Trophoblast cell (in vitro differentiated cells and primary cell): Measurements from ENCODE around the gene TPCN1.

Experiments
- DNase-seq, 2 donors: peaks; one replicate each; pipeline ENCODE4 v3.0.0-alpha.2; 2016
- H2AFZ ChIP-seq: 2 replicates; pipeline ENCODE4 v1.6.1; 2013; ENCODE audit warnings: low read length, moderate library complexity, mild to moderate bottlenecking; ENCODE audit not compliant: insufficient read depth, poor library complexity
- H2AK5ac ChIP-seq: 2 replicates; pipeline ENCODE4 v1.6.1; 2013; ENCODE audit warnings: mild to moderate bottlenecking, low read length
- H2BK120ac ChIP-seq: 2 replicates; pipeline ENCODE4 v1.6.1; 2013; ENCODE audit warnings: low read length, mild to moderate bottlenecking, moderate library complexity; ENCODE audit not compliant: insufficient read depth, poor library complexity
- H2BK12ac ChIP-seq: 2 replicates; pipeline ENCODE4 v1.6.1; 2013; ENCODE audit warnings: mild to moderate bottlenecking, low read length, moderate library complexity
- H2BK5ac ChIP-seq: 2 replicates; pipeline ENCODE4 v1.6.1; 2013; ENCODE audit warnings: low read length, low read depth, moderate library complexity, mild to moderate bottlenecking; ENCODE audit not compliant: poor library complexity
- H3K14ac ChIP-seq: 2 replicates; pipeline ENCODE4 v1.6.1; 2013; ENCODE audit warnings: mild to moderate bottlenecking, low read length
- H3K18ac ChIP-seq: 2 replicates; pipeline ENCODE4 v1.6.1; 2013; ENCODE audit warnings: mild to moderate bottlenecking, low read length
- H3K23ac ChIP-seq: 2 replicates; pipeline ENCODE4 v1.6.1; 2013; ENCODE audit warnings: low read length
- H3K27ac ChIP-seq: 2 replicates; pipeline ENCODE4 v1.5.1; 2013; ENCODE audit warnings: low read depth, mild to moderate bottlenecking, inconsistent platforms, low read length, moderate library complexity
- H3K27me3 ChIP-seq: 2 replicates; pipeline ENCODE4 v1.6.1; 2013; ENCODE audit warnings: inconsistent platforms, mild to moderate bottlenecking, low read length, moderate library complexity; ENCODE audit not compliant: insufficient read depth
- H3K36me3 ChIP-seq, 2 experiments: 1 replicate in 1 of 2; 2 replicates in 1 of 2; pipeline ENCODE4 v1.6.1; 2013; ENCODE audit warnings: low read length in 2 of 2, mild to moderate bottlenecking in 2 of 2, moderate library complexity in 1 of 2; ENCODE audit not compliant: insufficient read depth in 2 of 2, control insufficient read depth in 1 of 2
- H3K4ac ChIP-seq: 2 replicates; pipeline ENCODE4 v1.6.1; 2013; ENCODE audit warnings: low read depth, mild to moderate bottlenecking, low read length, moderate library complexity
- H3K4me1 ChIP-seq, 2 experiments: 1 replicate in 1 of 2; 2 replicates in 1 of 2; pipeline ENCODE4 v1.6.1; 2013; ENCODE audit warnings: low read length in 2 of 2, mild to moderate bottlenecking in 2 of 2, moderate library complexity in 1 of 2; ENCODE audit not compliant: insufficient read depth in 2 of 2, control insufficient read depth in 1 of 2
- H3K4me2 ChIP-seq: 2 replicates; pipeline ENCODE4 v1.6.1; 2013; ENCODE audit warnings: inconsistent platforms, mild to moderate bottlenecking, low read length, moderate library complexity
- H3K4me3 ChIP-seq: 2 replicates; pipeline ENCODE4 v1.5.1; 2013; ENCODE audit warnings: mild to moderate bottlenecking, low read depth, low read length, inconsistent platforms
- H3K79me1 ChIP-seq: one replicate; pipeline ENCODE4 v1.6.1; 2013; ENCODE audit warnings: low read length
- H3K79me2 ChIP-seq: 2 replicates; pipeline ENCODE4 v1.6.1; 2013; ENCODE audit warnings: low read length, mild to moderate bottlenecking; ENCODE audit not compliant: control insufficient read depth, insufficient read depth, poor library complexity
- H3K9ac ChIP-seq: 2 replicates; pipeline ENCODE4 v1.6.1; 2013; ENCODE audit warnings: mild to moderate bottlenecking, low read length
- H3K9me3 ChIP-seq: 2 replicates; pipeline ENCODE4 v1.6.1; 2013; ENCODE audit warnings: low read depth, mild to moderate bottlenecking, control low read depth, inconsistent platforms, low read length; ENCODE audit not compliant: insufficient read depth
- H4K12ac ChIP-seq: 2 replicates; pipeline ENCODE4 v1.6.1; 2013; ENCODE audit warnings: low read depth, mild to moderate bottlenecking, low read length, moderate library complexity
- H4K8ac ChIP-seq: 2 replicates; pipeline ENCODE4 v1.6.1; 2013; ENCODE audit warnings: low read depth, mild to moderate bottlenecking, low read length, moderate library complexity
- H4K91ac ChIP-seq: one replicate; pipeline ENCODE4 v1.6.1; 2013; ENCODE audit warnings: low read depth, mild to moderate bottlenecking, low read length, moderate library complexity
- WGBS: extraction: QIAGEN DNeasy Blood & Tissue Kit; methylation state at CpG from one replicate; pipeline ENCODE4 v1.1.7; 2013; ENCODE audit warnings: missing lambda C conversion rate; ENCODE audit not compliant: insufficient read length, insufficient coverage; ENCODE audit errors: extremely low coverage; 5-methylcytosine and 5-hydroxymethylcytosine counted together

Gene TPCN1

DNA sequence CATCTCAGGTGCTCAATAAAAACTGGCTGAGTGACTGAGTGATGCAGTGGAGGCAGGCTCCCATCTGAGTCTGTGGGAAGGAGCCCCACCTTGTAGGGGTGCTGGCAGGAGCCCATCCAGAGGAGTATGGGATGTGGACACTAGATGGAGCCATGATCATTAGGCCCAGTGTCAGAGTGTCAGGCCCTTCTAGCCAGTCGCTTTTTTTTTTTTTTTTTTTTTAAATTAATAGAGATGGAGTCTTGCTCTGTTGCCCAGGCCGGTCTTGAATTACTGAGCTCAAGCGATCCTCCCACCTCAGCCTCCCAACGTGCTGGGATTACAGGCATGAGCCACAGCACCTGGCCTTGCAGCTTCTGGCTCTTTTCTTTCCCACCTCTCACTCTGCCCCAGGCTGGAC is 24.3 kb upstream of the TPCN1 start:
- Histone ChIP-seq H3K36me3 (peaks cover 6% of the 10 kb centered on the region in 2 experiments), H3K4me1 (peaks cover 5 to 6% of the 10 kb centered on the region in 2 experiments), H2AFZ (no peak overlapping the region), H3K79me2 (no peaks in the 10 kb centered on the region), H3K4ac (no peak overlapping the region), H3K79me1 (peaks cover 2% of the 10 kb centered on the region), H3K18ac (no peak overlapping the region), H2BK120ac (no peak overlapping the region), H2BK12ac (no peak overlapping the region), H4K91ac (no peak overlapping the region), H3K14ac (no peak overlapping the region), H2AK5ac (no peak overlapping the region), H3K27me3 (no peaks in the 10 kb centered on the region), H3K4me2 (no peak overlapping the region), H3K23ac (no peak overlapping the region), H3K4me3 (no peak overlapping the region), H4K8ac (no peak overlapping the region), H3K9ac (no peak overlapping the region), H3K9me3 (no peaks in the 10 kb centered on the region), H3K27ac (no peak overlapping the region), H2BK5ac (no peak overlapping the region), H4K12ac (no peak overlapping the region)
- DNase-seq, result peak; percentile 28 to 67
- no CpG with 5 or more reads among the region's 4 CpGs for WGBS

DNA sequence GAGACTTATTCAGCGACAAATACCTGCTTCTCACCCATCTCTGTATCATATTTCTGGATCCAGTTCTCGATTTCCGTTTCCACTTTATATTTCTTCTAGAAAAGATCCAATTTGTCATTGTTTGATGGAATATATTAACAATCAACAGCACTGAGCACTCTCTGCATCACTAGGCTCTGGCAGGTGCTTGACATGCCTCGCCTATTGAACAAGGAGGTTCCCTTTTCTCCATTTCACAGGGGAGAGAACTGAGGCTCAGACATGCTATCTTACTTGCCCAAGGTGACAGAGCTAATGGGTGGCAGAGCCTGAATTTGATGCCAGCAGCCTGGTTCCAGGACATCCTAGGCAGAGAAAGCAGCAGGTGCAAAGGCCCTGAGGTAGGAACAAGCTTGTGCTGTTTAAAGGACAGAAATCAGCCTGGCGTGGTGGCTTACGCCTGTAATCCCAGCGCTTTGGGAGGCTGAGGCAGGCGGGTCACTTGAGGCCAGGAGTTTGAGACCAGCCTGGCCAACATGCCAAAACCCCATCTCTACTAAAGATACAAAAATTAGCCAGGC is 23.7 kb upstream of the TPCN1 start:
- no peak overlapping the region for H2AK5ac ChIP-seq
- H3K79me1 ChIP-seq, result peaks cover 2% of the 10 kb centered on the region
- no peak overlapping the region for H4K8ac ChIP-seq
- H3K9me3 ChIP-seq, result no peaks in the 10 kb centered on the region
- no peak overlapping the region for H3K4me2 ChIP-seq
- H3K9ac ChIP-seq, result no peak overlapping the region
- H3K23ac ChIP-seq, result no peak overlapping the region
- H3K27me3 ChIP-seq, result no peaks in the 10 kb centered on the region
- DNase-seq, result no peak
- no peak overlapping the region for H2BK12ac ChIP-seq
- peaks cover 3 to 4% of the 10 kb centered on the region in 2 experiments for H3K36me3 ChIP-seq
- H3K18ac ChIP-seq, result no peak overlapping the region
- H3K4me1 ChIP-seq, result peaks cover 5 to 6% of the 10 kb centered on the region in 2 experiments
- no peak overlapping the region for H3K27ac ChIP-seq
- no peak overlapping the region for H3K14ac ChIP-seq
- no peak overlapping the region for H3K4me3 ChIP-seq
- H2BK120ac ChIP-seq, result no peak overlapping the region
- no peaks in the 10 kb centered on the region for H3K79me2 ChIP-seq
- H2BK5ac ChIP-seq, result no peak overlapping the region
- no CpG with 5 or more reads among the region's 8 CpGs for WGBS
- no peak overlapping the region for H3K4ac ChIP-seq
- no peak overlapping the region for H4K12ac ChIP-seq
- H4K91ac ChIP-seq, result no peak overlapping the region
- no peak overlapping the region for H2AFZ ChIP-seq

DNA sequence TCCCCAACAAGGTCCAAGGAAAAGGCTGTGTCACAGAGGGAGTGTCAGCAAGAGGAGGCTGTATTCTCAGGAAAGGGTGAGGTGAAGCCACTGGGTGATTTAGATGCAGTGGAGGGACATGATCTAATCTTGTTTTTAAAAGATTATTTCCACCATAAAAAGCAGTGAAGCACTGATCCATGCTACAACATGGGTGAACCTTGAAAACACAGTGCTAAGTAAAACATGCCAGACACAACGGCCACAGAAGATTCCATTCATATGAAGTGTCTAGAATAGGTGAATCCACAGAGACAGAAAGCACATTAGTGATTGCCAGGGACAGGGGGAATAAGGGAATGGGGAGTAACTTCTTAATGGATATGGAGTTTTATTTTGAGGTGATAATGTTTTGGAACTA is 23.0 kb upstream of the TPCN1 start:
- Histone ChIP-seq H4K8ac (no peak overlapping the region), H3K14ac (no peak overlapping the region), H3K27ac (no peak overlapping the region), H3K4me1 (peaks cover 5 to 6% of the 10 kb centered on the region in 2 experiments), H2BK5ac (no peak overlapping the region), H3K23ac (no peak overlapping the region), H4K91ac (no peak overlapping the region), H4K12ac (no peak overlapping the region), H3K4me2 (no peak overlapping the region), H3K36me3 (no peaks in the 10 kb centered on the region), H2AFZ (no peak overlapping the region), H2BK12ac (no peak overlapping the region), H2BK120ac (no peak overlapping the region), H3K9ac (no peak overlapping the region), H3K79me1 (peaks cover 2% of the 10 kb centered on the region), H3K79me2 (no peaks in the 10 kb centered on the region), H2AK5ac (no peak overlapping the region), H3K4me3 (no peak overlapping the region), H3K4ac (no peak overlapping the region), H3K27me3 (no peaks in the 10 kb centered on the region), H3K9me3 (no peaks in the 10 kb centered on the region), H3K18ac (no peak overlapping the region)
- WGBS, result no CpG with 5 or more reads among the region's 1 CpG
- DNase-seq, result no peak

DNA sequence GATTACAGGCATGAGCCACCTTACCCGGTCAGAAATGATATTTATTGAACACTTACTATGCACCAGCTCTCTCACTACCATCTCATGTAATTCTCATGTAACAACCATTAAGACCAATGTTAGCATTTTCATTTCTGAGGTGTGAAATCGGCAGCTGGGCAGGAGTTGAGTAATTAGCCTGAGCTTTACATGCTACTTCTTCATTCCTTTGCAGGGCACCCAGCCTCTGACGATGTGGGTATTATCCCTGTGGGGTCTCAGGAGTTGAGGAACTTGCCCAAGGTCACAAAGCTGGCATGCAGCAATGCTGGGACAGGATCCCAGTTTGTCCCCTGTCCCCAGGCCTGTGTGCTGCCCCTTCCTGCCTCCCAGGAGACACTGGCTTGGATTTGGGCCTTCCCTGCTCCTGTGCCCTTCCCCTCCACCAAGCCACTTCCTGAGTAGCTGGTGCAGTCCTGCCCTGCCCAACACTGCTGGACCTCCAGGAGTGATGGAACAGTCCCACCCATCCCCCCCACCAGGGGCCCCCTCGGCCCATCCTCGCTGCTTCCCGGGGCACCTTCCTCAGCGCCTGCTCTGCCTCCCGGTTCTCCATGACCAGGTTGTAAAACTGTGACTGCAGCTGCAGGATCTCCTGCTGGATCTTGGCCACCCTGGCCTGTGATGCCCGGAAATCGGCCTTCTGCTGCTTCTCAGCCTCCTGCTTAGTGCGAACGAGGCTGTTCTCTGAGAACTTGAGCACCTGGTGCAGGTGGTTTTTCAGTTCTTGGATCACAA is 21.1 kb upstream of the TPCN1 start:
- Histone ChIP-seq H3K23ac (no peak overlapping the region), H3K27ac (no peak overlapping the region), H3K9ac (no peak overlapping the region), H3K79me1 (peaks cover under 1% of the 10 kb centered on the region), H3K4me3 (no peak overlapping the region), H3K36me3 (no peaks in the 10 kb centered on the region), H3K14ac (no peak overlapping the region), H2BK5ac (no peak overlapping the region), H2BK12ac (no peak overlapping the region), H3K9me3 (no peaks in the 10 kb centered on the region), H3K4me2 (no peak overlapping the region), H3K4ac (no peak overlapping the region), H3K27me3 (no peaks in the 10 kb centered on the region), H2BK120ac (no peak overlapping the region), H4K8ac (no peak overlapping the region), H2AK5ac (no peak overlapping the region), H2AFZ (no peak overlapping the region), H4K12ac (no peak overlapping the region), H3K18ac (no peak overlapping the region), H3K4me1 (no peaks in the 10 kb centered on the region), H4K91ac (no peak overlapping the region), H3K79me2 (no peaks in the 10 kb centered on the region)
- DNase-seq, result no peak
- no CpG with 5 or more reads among the region's 12 CpGs for WGBS
